CD14-positive monocyte (primary cell): ENCODE results near the gene SLC47A1. TPM values are rescaled to one million over a fixed set of nuclear protein-coding genes. Genes with fewer than 3 reads are reported as not detected.

Experiments used
- DNase-seq, 3 donors: peaks; one replicate each; pipeline ENCODE4 v3.0.0-alpha.2; 2011 to 2022
- H2AFZ ChIP-seq: 2 replicates; pipeline ENCODE4 v1.6.0; 2012; ENCODE audit warnings: mild to moderate bottlenecking, low read depth, low read length, inconsistent platforms; ENCODE audit not compliant: insufficient read depth, poor library complexity, severe bottlenecking
- H3K27ac ChIP-seq, 2 donors: 1 replicate in 1 of 2; 2 replicates in 1 of 2; pipeline ENCODE4 v1.5.1; 2012 to 2013; ENCODE audit warnings: low read length in 2 of 2, control low read depth in 1 of 2, inconsistent platforms in 1 of 2, low read depth in 1 of 2, mild to moderate bottlenecking in 1 of 2
- H3K27me3 ChIP-seq, 2 donors: one replicate each; pipeline versions ENCODE4 v1.6.0 to v1.6.1; 2011 to 2013; ENCODE audit warnings: low read length in 2 of 2; ENCODE audit not compliant: control insufficient read depth in 2 of 2, insufficient read depth in 2 of 2
- H3K36me3 ChIP-seq, 2 donors: replicated peaks in 1 of 2; 1 replicate in 1 of 2; 2 replicates in 1 of 2; pipeline versions ENCODE4 v1.5.1 to v1.6.1; 2012 to 2013; ENCODE audit warnings: low read length in 2 of 2, control low read depth in 1 of 2, inconsistent platforms in 1 of 2, mild to moderate bottlenecking in 1 of 2; ENCODE audit not compliant: insufficient read depth in 2 of 2, control insufficient read depth in 1 of 2
- H3K4me1 ChIP-seq, 2 donors: 1 replicate in 1 of 2; 2 replicates in 1 of 2; pipeline versions ENCODE4 v1.5.1 to v1.6.1; 2012 to 2013; ENCODE audit warnings: low read length in 2 of 2, control low read depth in 1 of 2, inconsistent platforms in 1 of 2, mild to moderate bottlenecking in 1 of 2, moderate library complexity in 1 of 2; ENCODE audit not compliant: insufficient read depth in 2 of 2, control insufficient read depth in 1 of 2
- H3K4me2 ChIP-seq: replicated peaks from 2 replicates; pipeline ENCODE3; 2012; ENCODE audit warnings: low read length, moderate library complexity, mild to moderate bottlenecking; ENCODE audit not compliant: poor library complexity, severe bottlenecking; ENCODE audit errors: extremely low read depth
- H3K4me3 ChIP-seq, 3 experiments: fragments of 200-600 bp in 1 of 3; sonication (generic) in 1 of 3; replicated peaks in 1 of 3; 1 replicate in 2 of 3; 2 replicates in 1 of 3; pipeline ENCODE4 v1.5.1; 2011 to 2013; ENCODE audit warnings: low read length in 3 of 3, mild to moderate bottlenecking in 3 of 3, control low read depth in 2 of 3, low read depth in 2 of 3, inconsistent platforms in 1 of 3, moderate library complexity in 1 of 3
- H3K79me2 ChIP-seq: 2 replicates; pipeline ENCODE4 v1.6.0; 2012; ENCODE audit warnings: mild to moderate bottlenecking, control low read depth, inconsistent platforms, low read length, moderate library complexity; ENCODE audit not compliant: insufficient read depth
- H3K9ac ChIP-seq: 2 replicates; pipeline ENCODE4 v1.6.0; 2017; ENCODE audit warnings: low read length, mild to moderate bottlenecking; ENCODE audit not compliant: insufficient read depth, poor library complexity, severe bottlenecking
- H3K9me3 ChIP-seq, 2 donors: replicated peaks in 1 of 2; 1 replicate in 1 of 2; 2 replicates in 1 of 2; pipeline versions ENCODE4 v1.5.1 to v1.6.1; 2012 to 2013; ENCODE audit warnings: low read length in 2 of 2, control low read depth in 1 of 2; ENCODE audit not compliant: control insufficient read depth in 1 of 2, insufficient read depth in 1 of 2
- H4K20me1 ChIP-seq: 2 replicates; pipeline ENCODE4 v1.6.0; 2012; ENCODE audit warnings: mild to moderate bottlenecking, low read length, control low read depth, moderate library complexity; ENCODE audit not compliant: insufficient read depth
- H3K27ac Mint-ChIP-seq, 7 donors: one replicate each; pipeline ENCODE4 v1.8.0; 2020; ENCODE audit warnings: mild to moderate bottlenecking in 7 of 7, mixed read lengths in 7 of 7, moderate library complexity in 6 of 7, inconsistent platforms in 2 of 7
- H3K27me3 Mint-ChIP-seq, 3 donors: one replicate each; pipeline ENCODE4 v1.8.0; 2021 to 2022; ENCODE audit warnings: low read depth in 3 of 3, mild to moderate bottlenecking in 3 of 3, mixed read lengths in 3 of 3, moderate library complexity in 3 of 3, inconsistent platforms in 1 of 3
- H3K36me3 Mint-ChIP-seq, 2 donors: one replicate each; pipeline ENCODE4 v1.8.0; 2020; ENCODE audit warnings: mixed read lengths in 2 of 2, inconsistent platforms in 1 of 2, mild to moderate bottlenecking in 1 of 2
- H3K4me1 Mint-ChIP-seq: one replicate; pipeline ENCODE4 v1.8.0; 2020; ENCODE audit warnings: mild to moderate bottlenecking, mixed read lengths
- H3K4me3 Mint-ChIP-seq, 2 donors: one replicate each; pipeline ENCODE4 v1.8.0; 2020; ENCODE audit warnings: mild to moderate bottlenecking in 2 of 2, mixed read lengths in 2 of 2, moderate library complexity in 1 of 2
- H3K9me3 Mint-ChIP-seq, 7 donors: one replicate each; pipeline ENCODE4 v1.8.0; 2020 to 2022; ENCODE audit warnings: mixed read lengths in 7 of 7, mild to moderate bottlenecking in 6 of 7, moderate library complexity in 6 of 7, inconsistent platforms in 2 of 7
- CTCF ChIP-seq: fragments of 200-600 bp; IDR thresholded peaks from one replicate; pipeline ENCODE4 v1.8.0; 2022; ENCODE audit warnings: antibody characterized with exemption, mild to moderate bottlenecking
- WGBS: methylation state at CpG from one replicate; pipeline ENCODE4 v1.1.5; 2013; ENCODE audit warnings: missing lambda C conversion rate; ENCODE audit not compliant: insufficient coverage; 5-methylcytosine and 5-hydroxymethylcytosine counted together
- intact Hi-C, 2 donors: fragments of 100-400 bp; cut with micrococcal nuclease; formaldehyde crosslinking; loops; one replicate each; pipeline versions ENCODE4 v1.15.0 to v1.15.1; 2023
- polyA plus RNA-seq, 3 donors: library from polyadenylated mRNA; depleted of rRNA in 1 of 3; unstranded in 2 of 3; stranded (reverse) in 1 of 3; fragments of 300-500 nt in 2 of 3; fragments of >200 nt in 1 of 3; fragmentation: Illumina TruSeq in 2 of 3; gene quantifications; 1 replicate in 2 of 3; 2 replicates in 1 of 3; pipeline ENCODE4 v1.2.3, GENCODE V29; 2012 to 2021

Gene SLC47A1
- polyA plus RNA-seq, 3 donors, result 0.44 to 2.0 (median 0.49) TPM

GRCh38 chr17:19574956-19575355, 41.3 kb downstream of the SLC47A1 start:
- H3K36me3 ChIP-seq, result no peaks in the 10 kb centered on the region
- no peak overlapping the region for H3K9ac ChIP-seq
- no peaks in the 10 kb centered on the region for H4K20me1 ChIP-seq
- Mint-ChIP-seq H3K4me3 (no peak overlapping the region), H3K36me3 (no peaks in the 10 kb centered on the region), H3K4me1 (peaks cover 22% of the 10 kb centered on the region), H3K27me3 (peaks cover 8 to 14% (median 11%) of the 10 kb centered on the region in 3 donors), H3K9me3 (peaks cover 0 to 8% (median 0%) of the 10 kb centered on the region in 7 donors), H3K27ac (no peak overlapping the region)
- TF ChIP-seq CTCF, result no peak
- H3K4me2 ChIP-seq, result no peak overlapping the region
- no peak overlapping the region for H2AFZ ChIP-seq
- H3K4me1 ChIP-seq, result peaks cover 16 to 17% of the 10 kb centered on the region in 2 donors
- no peak overlapping the region for H3K27ac ChIP-seq
- 67% methylated on average over 1 of the region's 4 CpGs for WGBS
- DNase-seq, result no peak
- H3K79me2 ChIP-seq, result no peaks in the 10 kb centered on the region
- H3K4me3 ChIP-seq, result no peak overlapping the region
- no peaks in the 10 kb centered on the region for H3K9me3 ChIP-seq
- intact Hi-C loops, result no loop called here
- H3K27me3 ChIP-seq, result peaks cover 7 to 11% of the 10 kb centered on the region in 2 donors

- Histone ChIP-seq H2AFZ (no peak overlapping the region), H3K4me1 (peaks cover 7 to 12% of the 10 kb centered on the region in 2 donors), H3K4me2 (no peak overlapping the region), H3K9ac (no peak overlapping the region), H3K36me3 (no peaks in the 10 kb centered on the region), H3K27me3 (peaks cover 9 to 25% of the 10 kb centered on the region in 2 donors), H3K79me2 (no peaks in the 10 kb centered on the region), H3K9me3 (no peaks in the 10 kb centered on the region), H3K27ac (no peak overlapping the region), H4K20me1 (no peaks in the 10 kb centered on the region), H3K4me3 (no peak overlapping the region)
- DNase-seq, result no peak
- peaks cover 0 to 6% (median 1%) of the 10 kb centered on the region in 7 donors for H3K9me3 Mint-ChIP-seq
- peaks cover 0 to 4% of the 10 kb centered on the region in 2 donors for H3K36me3 Mint-ChIP-seq
- H3K4me1 Mint-ChIP-seq, result peaks cover 8% of the 10 kb centered on the region
- intact Hi-C loops, result no loop called here
- 98% methylated on average over 4 of the region's 4 CpGs for WGBS
- peaks cover 19 to 34% (median 31%) of the 10 kb centered on the region in 3 donors for H3K27me3 Mint-ChIP-seq
- no peak for TF ChIP-seq CTCF
- no peak overlapping the region for H3K27ac Mint-ChIP-seq
- no peak overlapping the region for H3K4me3 Mint-ChIP-seq
Observed at GRCh38 chr17:19578545-19578944, 44.9 kb downstream of the SLC47A1 start.
